GM12878 (cell line): ENCODE results near the gene ZMYND12. TPM values are rescaled to one million over a fixed set of nuclear protein-coding genes. Genes with fewer than 3 reads are reported as not detected.
A peak's percentile ranks its signal among the peaks of the same experiment; 100 is the strongest.

Source experiments
- ATAC-seq: fragments of 200-7000 bp; cut with Tn5 transposase; 3 replicates; pipeline ENCODE4 v1.9.1; 2020; ENCODE audit warnings: mild to moderate bottlenecking, moderate library complexity
- BruUV-seq: library from RNA; stranded (reverse); fragments of 400-500 nt; replicated peaks from 2 replicates; lab custom pipeline; 2021; lab: Mats Ljungman, UMichigan
- CTCF ChIA-PET: fragments of 300-600 bp; sonication (Branson Sonifier 250); formaldehyde crosslinking; extraction: SDS; loops from one replicate; lab custom pipeline; 2021; ENCODE audit warnings: inconsistent platforms; lab: Yijun Ruan, JAX
- POLR2A ChIA-PET: fragments of 350-600 bp; formaldehyde crosslinking; extraction: SDS; loops from one replicate; lab custom pipeline; 2021; ENCODE audit warnings: inconsistent platforms; lab: Charles Lee
- RAD21 ChIA-PET: fragments of 300-600 bp; sonication (Branson Sonifier 250); formaldehyde crosslinking; loops from one replicate; lab custom pipeline; 2023; ENCODE audit warnings: antibody characterized with exemption; ENCODE audit not compliant: unreplicated experiment; lab: Charles Lee
- SMC1A ChIA-PET: fragments of 300-600 bp; sonication (Branson Sonifier 250); formaldehyde crosslinking; loops from one replicate; lab custom pipeline; 2023; ENCODE audit not compliant: unreplicated experiment, uncharacterized antibody; lab: Charles Lee
- DNase-seq: peaks from one replicate; pipeline ENCODE4 v3.0.0-alpha.2; 2011; ENCODE audit warnings: low read depth, low spot score
- FAIRE-seq: peaks from 3 replicates; lab custom pipeline; 2011; peaks lifted over from hg19 to GRCh38; lab: Jason Lieb, UNC
- H2AFZ ChIP-seq: 2 replicates; pipeline ENCODE4 v1.6.0; 2011; ENCODE audit warnings: low read depth, low read length, control low read depth; ENCODE audit not compliant: control insufficient read depth
- H3K27ac ChIP-seq: 2 replicates; pipeline ENCODE4 v1.5.1; 2011; ENCODE audit warnings: control low read depth; ENCODE audit not compliant: control insufficient read depth, insufficient read depth
- H3K27me3 ChIP-seq, 2 experiments: replicated peaks in 1 of 2; 2 replicates each; pipeline versions ENCODE4 v1.6.0 to v1.6.1; 2011; ENCODE audit warnings: low read length in 1 of 2; ENCODE audit not compliant: control insufficient read depth in 2 of 2, insufficient read depth in 2 of 2
- H3K36me3 ChIP-seq, 2 experiments: 2 replicates each; pipeline ENCODE4 v1.5.1; 2011; ENCODE audit warnings: low read length in 1 of 2; ENCODE audit not compliant: control insufficient read depth in 2 of 2, insufficient read depth in 2 of 2
- H3K4me1 ChIP-seq: 2 replicates; pipeline ENCODE4 v1.6.1; 2011; ENCODE audit warnings: mild to moderate bottlenecking, low read length, moderate library complexity, mixed read lengths; ENCODE audit not compliant: control insufficient read depth, insufficient read depth
- H3K4me2 ChIP-seq: 2 replicates; pipeline ENCODE4 v1.6.0; 2011; ENCODE audit warnings: control low read depth; ENCODE audit not compliant: control insufficient read depth, insufficient read depth
- H3K4me3 ChIP-seq: fragments of 200-600 bp; sonication (generic); 2 replicates; pipeline ENCODE4 v1.5.1; 2016
- H3K79me2 ChIP-seq: 2 replicates; pipeline ENCODE4 v1.6.0; 2011; ENCODE audit warnings: low read length; ENCODE audit not compliant: control insufficient read depth, insufficient read depth
- H3K9ac ChIP-seq: 2 replicates; pipeline ENCODE4 v1.8.0; 2011; ENCODE audit warnings: low read length, control low read depth, mixed read lengths; ENCODE audit not compliant: control insufficient read depth, insufficient read depth
- H3K9me3 ChIP-seq: replicated peaks from 3 replicates; pipeline ENCODE4 v1.5.1; 2011; ENCODE audit warnings: mild to moderate bottlenecking, low read length; ENCODE audit not compliant: control insufficient read depth, insufficient read depth
- H4K20me1 ChIP-seq: 2 replicates; pipeline ENCODE4 v1.6.0; 2011; ENCODE audit not compliant: control insufficient read depth, insufficient read depth
- ATF2 ChIP-seq: IDR thresholded peaks from 2 replicates; pipeline ENCODE4 v1.6.1; 2012; ENCODE audit warnings: low read length, inconsistent platforms
- BHLHE40 ChIP-seq, 2 experiments: fragments of 450-650 bp in 1 of 2; IDR thresholded peaks; 2 replicates each; pipeline ENCODE4 v1.6.1; 2011 to 2017; ENCODE audit warnings: low read depth in 2 of 2, borderline replicate concordance in 1 of 2, improper control_type of control experiment in 1 of 2, low read length in 1 of 2, mild to moderate bottlenecking in 1 of 2
- CREM ChIP-seq: IDR thresholded peaks from 2 replicates; pipeline ENCODE4 v1.6.1; 2014; ENCODE audit warnings: antibody characterized with exemption, low read depth
- EZH2 ChIP-seq: IDR thresholded peaks from 2 replicates; pipeline ENCODE4 v1.6.1; 2012; ENCODE audit warnings: low read depth, mild to moderate bottlenecking, control low read depth, inconsistent platforms, low read length, borderline replicate concordance; ENCODE audit not compliant: control insufficient read depth
- GABPA ChIP-seq: IDR thresholded peaks from 2 replicates; pipeline ENCODE4 v1.6.1; 2014; ENCODE audit warnings: antibody characterized with exemption, low read depth, mild to moderate bottlenecking, inconsistent platforms
- HDGF ChIP-seq: fragments of 450-650 bp; IDR thresholded peaks from 2 replicates; pipeline ENCODE4 v1.6.1; 2016; ENCODE audit warnings: antibody characterized with exemption
- KDM1A ChIP-seq: fragments of 200-600 bp; sonication (generic); IDR thresholded peaks from 2 replicates; pipeline ENCODE4 v1.6.1; 2016; ENCODE audit warnings: borderline replicate concordance
- LARP7 ChIP-seq: fragments of 450-650 bp; IDR thresholded peaks from 2 replicates; pipeline ENCODE4 v1.6.1; 2017; ENCODE audit warnings: mild to moderate bottlenecking
- MYC ChIP-seq: IDR thresholded peaks from 2 replicates; pipeline ENCODE4 v1.6.1; 2011; ENCODE audit warnings: mild to moderate bottlenecking, low read length, moderate library complexity, inconsistent platforms; ENCODE audit not compliant: insufficient read depth, insufficient replicate concordance, insufficient read length, severe bottlenecking
- NR2C1 ChIP-seq: fragments of 450-650 bp; IDR thresholded peaks from 2 replicates; pipeline ENCODE4 v1.6.1; 2017; ENCODE audit warnings: antibody characterized with exemption, mild to moderate bottlenecking, moderate library complexity
- NRF1 ChIP-seq: conservative IDR thresholded peaks from 2 replicates; pipeline ENCODE4 v1.6.1; 2011; ENCODE audit warnings: mild to moderate bottlenecking, low read depth, low read length, improper control_type of control experiment
- PAX5 ChIP-seq: IDR thresholded peaks from 2 replicates; pipeline ENCODE4 v1.6.1; 2011; ENCODE audit warnings: low read depth, low read length, borderline replicate concordance
- RCOR1 ChIP-seq: conservative IDR thresholded peaks from 2 replicates; pipeline ENCODE4 v1.6.1; 2012; ENCODE audit warnings: low read depth, low read length, improper control_type of control experiment
- SIN3A ChIP-seq: IDR thresholded peaks from 2 replicates; pipeline ENCODE4 v1.6.1; 2012; ENCODE audit warnings: low read depth, low read length, improper control_type of control experiment
- SKIL ChIP-seq: fragments of 450-650 bp; IDR thresholded peaks from 2 replicates; pipeline ENCODE4 v1.6.1; 2017; ENCODE audit warnings: mild to moderate bottlenecking, low read depth, inconsistent platforms; ENCODE audit not compliant: poor library complexity, severe bottlenecking
- TARDBP ChIP-seq: IDR thresholded peaks from 2 replicates; pipeline ENCODE4 v1.6.1; 2016; ENCODE audit warnings: borderline replicate concordance
- TCF7 ChIP-seq: IDR thresholded peaks from 2 replicates; pipeline ENCODE4 v1.6.1; 2014; ENCODE audit warnings: antibody characterized with exemption, borderline replicate concordance
- ZNF384 ChIP-seq: IDR thresholded peaks from 2 replicates; pipeline ENCODE4 v1.6.1; 2012; ENCODE audit warnings: low read depth, mild to moderate bottlenecking, low read length, improper control_type of control experiment, borderline replicate concordance
- WGBS: methylation state at CpG from one replicate; pipeline ENCODE4 v1.1.6; 2016; ENCODE audit warnings: low lambda C conversion rate; ENCODE audit not compliant: insufficient replicate concordance, insufficient coverage; ENCODE audit errors: missing lambda C conversion rate; 5-methylcytosine and 5-hydroxymethylcytosine counted together
- in situ Hi-C: fragments of 300-500 bp; cut with MboI; formaldehyde crosslinking; loops from 9 replicates; pipeline ENCODE4 v1.14.3; 2018; ENCODE audit warnings: mixed read lengths
- intact Hi-C: fragments of 100-400 bp; cut with micrococcal nuclease; formaldehyde crosslinking; loops from one replicate; pipeline ENCODE4 v1.14.2; 2022; ENCODE audit not compliant: unreplicated experiment
- polyA plus RNA-seq, 11 experiments: library from polyadenylated mRNA; depleted of rRNA in 4 of 11; unstranded in 6 of 11; stranded (reverse) in 5 of 11; fragments of >200 nt; fragmentation: Nextera tagmentation in 4 of 11; fragmentation: Illumina TruSeq in 1 of 11; extraction: Ambion mirVana in 4 of 11; extraction: Trizol in 1 of 11; gene quantifications; 1 replicate in 1 of 11; 2 replicates in 10 of 11; pipeline versions ENCODE4 v1.2.1 to v1.2.3, GENCODE V29; 2011 to 2016; ENCODE audit warnings: inconsistent platforms in 2 of 11, missing spikeins in 2 of 11, low read depth in 1 of 11
- total RNA-seq, 4 experiments: library from RNA; depleted of rRNA in 3 of 4; stranded (reverse); fragments of >200 nt in 3 of 4; fragmentation: Illumina TruSeq in 1 of 4; extraction: Trizol in 1 of 4; gene quantifications; 2 replicates each; pipeline versions ENCODE4 v1.2.1 to v1.2.3, GENCODE V29; 2013 to 2021
- TF ChIP-seq, protein P1 (sequence below): IDR thresholded peaks from 2 replicates; pipeline ENCODE4 v1.6.1; 2012; ENCODE audit warnings: low read depth, low read length, improper control_type of control experiment

ZMYND12 gene
- total and polyA plus RNA-seq, 10 of the 15 experiments (the other 5 are each of a cell fraction or from before 2014, with no cell fraction given) = 0.26 to 1.4 (median 0.67) TPM

- Histone ChIP-seq H3K27ac (no peak overlapping the region), H3K9ac (no peak overlapping the region), H3K4me1 (no peaks in the 10 kb centered on the region), H2AFZ (no peak overlapping the region), H3K4me2 (no peak overlapping the region), H3K9me3 (no peaks in the 10 kb centered on the region), H4K20me1 (peaks cover 3% of the 10 kb centered on the region; the same call in 1 of the 2 replicates), H3K36me3 (no peaks in the 10 kb centered on the region), H3K79me2 (no peaks in the 10 kb centered on the region), H3K4me3 (no peak overlapping the region), H3K27me3 (no peaks in the 10 kb centered on the region)
- BruUV-seq = no TSS peak
- ChIA-PET SMC1A (interaction anchor here (0.8 to 1.2 kb wide), 4 partner anchors 9 to 73 kb away, joined by 3 to 4 read pairs (median 3); no protein-coding TSS in a partner anchor), CTCF (interaction anchor here (0.6 to 0.9 kb wide), 4 partner anchors 24 to 260 kb away, joined by 3 read pairs; no protein-coding TSS in a partner anchor), POLR2A (interaction anchor here (1.0 kb wide), 1 partner anchor 14 kb away, joined by 3 read pairs; no protein-coding TSS in a partner anchor), RAD21 (interaction anchor here (0.7 kb wide), 1 partner anchor 75 kb away, joined by 3 read pairs; no protein-coding TSS in a partner anchor)
- in situ Hi-C loops = no loop called here
- FAIRE-seq (no peak), DNase-seq (no peak), ATAC-seq (peak; percentile 57)
- intact Hi-C loops = no loop called here
- WGBS = 13% methylated on average over 3 of the region's 3 CpGs
- TF ChIP-seq MYC = no peak
- TF ChIP-seq, protein P1, sequence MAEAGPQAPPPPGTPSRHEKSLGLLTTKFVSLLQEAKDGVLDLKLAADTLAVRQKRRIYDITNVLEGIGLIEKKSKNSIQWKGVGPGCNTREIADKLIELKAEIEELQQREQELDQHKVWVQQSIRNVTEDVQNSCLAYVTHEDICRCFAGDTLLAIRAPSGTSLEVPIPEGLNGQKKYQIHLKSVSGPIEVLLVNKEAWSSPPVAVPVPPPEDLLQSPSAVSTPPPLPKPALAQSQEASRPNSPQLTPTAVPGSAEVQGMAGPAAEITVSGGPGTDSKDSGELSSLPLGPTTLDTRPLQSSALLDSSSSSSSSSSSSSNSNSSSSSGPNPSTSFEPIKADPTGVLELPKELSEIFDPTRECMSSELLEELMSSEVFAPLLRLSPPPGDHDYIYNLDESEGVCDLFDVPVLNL = no peak
- TF ChIP-seq HDGF = no peak
- peak in 1 of 2 experiments; percentile 29; a peak in 1 of 4 replicates for TF ChIP-seq BHLHE40 (IDR thresholded peaks at IDR 0.05; ENCODE audit: borderline replicate concordance in 1 of 2, low read depth in 2 of 2, low read length in 1 of 2)
- TF ChIP-seq ZNF384 = no peak
- no peak for TF ChIP-seq NRF1
- TF ChIP-seq TARDBP = no peak
- TF ChIP-seq RCOR1 = no peak
- TF ChIP-seq TCF7 = no peak
- no peak for TF ChIP-seq SKIL
- TF ChIP-seq PAX5 = no peak
- no peak for TF ChIP-seq ATF2
- TF ChIP-seq CREM = no peak
- no peak for TF ChIP-seq NR2C1
- no peak for TF ChIP-seq EZH2
- no peak for TF ChIP-seq LARP7
- TF ChIP-seq SIN3A = no peak
- TF ChIP-seq GABPA = no peak
- TF ChIP-seq KDM1A = no peak
These were observed 25.3 kb downstream of the ZMYND12 start for GRCh38 chr1:42430286-42431135.
